Rectal smooth muscle tissue (tissue), 1 donor: ENCODE results near the gene MEGF11.

Experiments
- H3K27ac ChIP-seq: one replicate; pipeline ENCODE4 v1.7.0; 2013; ENCODE audit warnings: low read depth, low read length, inconsistent platforms
- H3K27me3 ChIP-seq: one replicate; pipeline ENCODE4 v1.7.0; 2013; ENCODE audit warnings: low read length; ENCODE audit not compliant: control insufficient read depth, insufficient read depth
- H3K36me3 ChIP-seq: one replicate; pipeline ENCODE4 v1.7.0; 2013; ENCODE audit warnings: low read length; ENCODE audit not compliant: control insufficient read depth, insufficient read depth
- H3K4me1 ChIP-seq: one replicate; pipeline ENCODE4 v1.7.0; 2013; ENCODE audit warnings: low read length; ENCODE audit not compliant: control insufficient read depth, insufficient read depth
- H3K4me3 ChIP-seq: one replicate; pipeline ENCODE4 v1.7.0; 2013; ENCODE audit warnings: low read length
- H3K9ac ChIP-seq: one replicate; pipeline ENCODE4 v1.7.0; 2013; ENCODE audit warnings: low read length

The MEGF11 gene

GRCh38 chr15:66019826-66020398 is 233.6 kb downstream of the MEGF11 start:
- no peaks in the 10 kb centered on the region for H3K4me1 ChIP-seq
- no peak overlapping the region for H3K4me3 ChIP-seq
- no peak overlapping the region for H3K9ac ChIP-seq
- H3K27me3 ChIP-seq, result no peaks in the 10 kb centered on the region
- no peak overlapping the region for H3K27ac ChIP-seq
- H3K36me3 ChIP-seq, result no peaks in the 10 kb centered on the region

GRCh38 chr15:66019368-66019767 is 234.2 kb downstream of the MEGF11 start:
- Histone ChIP-seq H3K9ac (no peak overlapping the region), H3K27ac (no peak overlapping the region), H3K36me3 (no peaks in the 10 kb centered on the region), H3K4me3 (no peak overlapping the region), H3K4me1 (no peaks in the 10 kb centered on the region), H3K27me3 (no peaks in the 10 kb centered on the region)

GRCh38 chr15:66018488-66018797 is 235.1 kb downstream of the MEGF11 start:
- H3K4me1 ChIP-seq, result no peaks in the 10 kb centered on the region
- H3K4me3 ChIP-seq, result no peak overlapping the region
- H3K9ac ChIP-seq, result no peak overlapping the region
- no peaks in the 10 kb centered on the region for H3K27me3 ChIP-seq
- H3K27ac ChIP-seq, result no peak overlapping the region
- no peaks in the 10 kb centered on the region for H3K36me3 ChIP-seq

- Histone ChIP-seq H3K9ac (no peak overlapping the region), H3K27me3 (no peaks in the 10 kb centered on the region), H3K36me3 (no peaks in the 10 kb centered on the region), H3K4me1 (no peaks in the 10 kb centered on the region), H3K27ac (no peak overlapping the region), H3K4me3 (no peak overlapping the region)
These were observed 235.6 kb downstream of the MEGF11 start for GRCh38 chr15:66017792-66018487.

- Histone ChIP-seq H3K36me3 (no peaks in the 10 kb centered on the region), H3K27ac (no peak overlapping the region), H3K27me3 (no peaks in the 10 kb centered on the region), H3K9ac (no peak overlapping the region), H3K4me3 (no peak overlapping the region), H3K4me1 (no peaks in the 10 kb centered on the region)
These were observed 236.6 kb downstream of the MEGF11 start for GRCh38 chr15:66017000-66017399.

- Histone ChIP-seq H3K9ac (no peak overlapping the region), H3K4me3 (no peak overlapping the region), H3K27ac (no peak overlapping the region), H3K36me3 (no peaks in the 10 kb centered on the region), H3K27me3 (no peaks in the 10 kb centered on the region), H3K4me1 (no peaks in the 10 kb centered on the region)
These were observed 237.4 kb downstream of the MEGF11 start for GRCh38 chr15:66016199-66016598.

- Histone ChIP-seq H3K4me1 (no peaks in the 10 kb centered on the region), H3K27ac (no peak overlapping the region), H3K27me3 (no peaks in the 10 kb centered on the region), H3K36me3 (no peaks in the 10 kb centered on the region), H3K9ac (no peak overlapping the region), H3K4me3 (no peak overlapping the region)
These were observed 238.8 kb downstream of the MEGF11 start for GRCh38 chr15:66014635-66015182.

GRCh38 chr15:66014022-66014421 is 239.5 kb downstream of the MEGF11 start:
- Histone ChIP-seq H3K36me3 (no peaks in the 10 kb centered on the region), H3K27me3 (no peaks in the 10 kb centered on the region), H3K4me3 (no peak overlapping the region), H3K27ac (no peak overlapping the region), H3K4me1 (no peaks in the 10 kb centered on the region), H3K9ac (no peak overlapping the region)

GRCh38 chr15:66008940-66009562 is 244.5 kb downstream of the MEGF11 start:
- H3K27me3 ChIP-seq, result no peaks in the 10 kb centered on the region
- no peaks in the 10 kb centered on the region for H3K4me1 ChIP-seq
- H3K9ac ChIP-seq, result no peak overlapping the region
- no peak overlapping the region for H3K27ac ChIP-seq
- H3K4me3 ChIP-seq, result no peak overlapping the region
- H3K36me3 ChIP-seq, result no peaks in the 10 kb centered on the region

GRCh38 chr15:66007663-66008262 is 245.8 kb downstream of the MEGF11 start:
- Histone ChIP-seq H3K27me3 (no peaks in the 10 kb centered on the region), H3K4me3 (no peak overlapping the region), H3K27ac (no peak overlapping the region), H3K9ac (no peak overlapping the region), H3K36me3 (no peaks in the 10 kb centered on the region), H3K4me1 (no peaks in the 10 kb centered on the region)

- Histone ChIP-seq H3K9ac (no peak overlapping the region), H3K36me3 (no peaks in the 10 kb centered on the region), H3K27ac (no peak overlapping the region), H3K4me1 (no peaks in the 10 kb centered on the region), H3K4me3 (no peak overlapping the region), H3K27me3 (no peaks in the 10 kb centered on the region)
These were observed 246.6 kb downstream of the MEGF11 start for GRCh38 chr15:66006986-66007385.

- Histone ChIP-seq H3K9ac (no peak overlapping the region), H3K27me3 (no peaks in the 10 kb centered on the region), H3K27ac (no peak overlapping the region), H3K4me3 (no peak overlapping the region), H3K4me1 (no peaks in the 10 kb centered on the region), H3K36me3 (no peaks in the 10 kb centered on the region)
These were observed 248.8 kb downstream of the MEGF11 start for GRCh38 chr15:66004618-66005262.
